Measurements from ENCODE around the gene ERBB4. TPM values are rescaled to one million over a fixed set of nuclear protein-coding genes. Genes with fewer than 3 reads are reported as not detected.

The ERBB4 gene
- under 0.01 TPM in 1 of 2 replicates, not detected in the other for total RNA-seq (2014; rRNA removed; shearing (Covaris generic))

DNA sequence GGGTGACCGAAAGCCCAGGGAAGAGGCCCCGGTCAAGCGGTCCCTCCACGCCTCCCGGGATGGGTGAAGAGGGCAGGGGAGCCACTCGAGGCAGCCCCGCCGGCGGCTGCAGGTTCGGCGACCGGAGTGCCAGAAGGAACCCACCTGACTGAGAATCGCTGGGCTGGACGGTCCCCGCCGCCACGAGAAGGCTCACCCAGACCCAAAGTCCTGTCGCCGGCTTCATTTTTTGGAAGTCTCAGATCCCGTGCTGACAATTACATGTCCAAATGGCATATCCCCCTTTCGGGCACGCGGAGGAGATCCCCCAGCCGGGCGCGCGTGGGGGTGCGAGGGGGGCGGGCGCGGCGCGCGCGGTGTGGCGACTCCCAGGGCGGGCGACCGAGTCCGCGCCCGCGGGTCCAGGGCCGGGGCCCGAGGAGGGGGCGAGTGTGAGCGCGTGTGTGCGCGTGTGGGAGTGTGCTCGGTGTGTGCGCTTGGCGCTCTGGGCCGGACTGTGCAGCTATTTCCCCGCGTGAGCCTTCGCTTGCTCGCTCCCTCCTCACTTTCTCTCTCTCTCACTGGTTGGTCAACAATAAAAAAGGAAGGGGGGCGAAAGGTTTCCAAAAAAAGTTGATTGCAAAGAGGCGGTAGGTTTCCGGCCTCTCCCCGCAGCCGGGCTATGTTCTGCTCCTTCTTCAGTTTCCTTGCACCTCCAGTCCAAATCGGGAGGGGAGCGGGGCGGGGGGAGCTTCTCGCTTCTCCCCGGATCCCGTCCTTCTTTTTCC lies at the start of gene ERBB4:
Gene ERBB4, minus strand, starts transcription at position 498 of the 767 bp plus-strand sequence. Its CDS starts 272 bp downstream, at position 226.
- Histone ChIP-seq H3K4me1 (replicated peaks) (peaks cover 13% of the 10 kb centered on the region), H3K27me3 (replicated peaks) (peaks cover 48% of the 10 kb centered on the region), H3K4me3 (peak within 1 kb of the TSS; percentile 26), H3K36me3 (no peaks in the 10 kb centered on the region), H3K27ac (no peak within 1 kb of the TSS), H3K9me3 (replicated peaks) (no peaks in the 10 kb centered on the region)
- peak in 1 of 2 experiments; percentile 7 for DNase-seq (ENCODE audit: low read depth in 1 of 2, low spot score in 2 of 2)

GRCh38 chr2:212580117-212580516 lies 41.5 kb upstream of the ERBB4 start:
- H3K4me1 ChIP-seq (replicated peaks), result no peaks in the 10 kb centered on the region
- no peaks in the 10 kb centered on the region for H3K9me3 ChIP-seq (replicated peaks)
- no peak overlapping the region for H3K4me3 ChIP-seq
- H3K27ac ChIP-seq, result no peak overlapping the region
- H3K27me3 ChIP-seq (replicated peaks), result no peaks in the 10 kb centered on the region
- H3K36me3 ChIP-seq, result no peaks in the 10 kb centered on the region
- DNase-seq (ENCODE audit: low read depth in 1 of 2, low spot score in 2 of 2), result no peak

GRCh38 chr2:212556296-212556695 lies 17.7 kb upstream of the ERBB4 start:
- Histone ChIP-seq H3K27ac (no peak overlapping the region), H3K4me3 (no peak overlapping the region), H3K4me1 (replicated peaks) (no peaks in the 10 kb centered on the region), H3K9me3 (replicated peaks) (no peaks in the 10 kb centered on the region), H3K36me3 (no peaks in the 10 kb centered on the region), H3K27me3 (replicated peaks) (no peaks in the 10 kb centered on the region)
- no peak for DNase-seq (ENCODE audit: low read depth in 1 of 2, low spot score in 2 of 2)

DNA sequence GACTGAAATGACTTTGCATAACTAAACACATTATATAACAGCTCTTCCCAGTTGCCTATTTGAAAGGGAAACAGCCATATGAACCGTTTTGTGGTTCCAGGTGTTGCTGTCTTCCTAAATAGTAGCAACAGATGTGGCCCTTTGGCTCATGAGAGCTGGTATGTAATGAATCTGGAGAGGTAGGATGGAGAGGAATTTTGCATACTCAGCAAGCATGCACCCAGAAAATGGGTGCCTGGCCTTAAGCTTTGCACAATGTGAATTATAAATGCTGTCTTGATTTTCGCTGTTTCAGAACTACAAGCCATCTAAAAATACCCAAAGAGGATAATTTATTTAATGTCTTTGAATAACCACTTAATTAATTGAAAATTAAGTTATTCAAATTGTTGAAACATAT lies 15.6 kb upstream of the ERBB4 start:
- no peak overlapping the region for H3K4me3 ChIP-seq
- no peak overlapping the region for H3K27ac ChIP-seq
- no peaks in the 10 kb centered on the region for H3K36me3 ChIP-seq
- H3K9me3 ChIP-seq (replicated peaks), result no peaks in the 10 kb centered on the region
- no peaks in the 10 kb centered on the region for H3K4me1 ChIP-seq (replicated peaks)
- no peak for DNase-seq (ENCODE audit: low read depth in 1 of 2, low spot score in 2 of 2)
- H3K27me3 ChIP-seq (replicated peaks), result no peaks in the 10 kb centered on the region

- DNase-seq (ENCODE audit: low read depth in 1 of 2, low spot score in 2 of 2), result no peak
- Histone ChIP-seq H3K36me3 (no peaks in the 10 kb centered on the region), H3K27ac (no peak overlapping the region), H3K4me3 (no peak overlapping the region), H3K9me3 (replicated peaks) (no peaks in the 10 kb centered on the region), H3K4me1 (replicated peaks) (no peaks in the 10 kb centered on the region), H3K27me3 (replicated peaks) (no peaks in the 10 kb centered on the region)
Observed at GRCh38 chr2:212549941-212550340, 11.3 kb upstream of the ERBB4 start.

- no peak for DNase-seq (ENCODE audit: low read depth in 1 of 2, low spot score in 2 of 2)
- no peaks in the 10 kb centered on the region; the same call in 1 of the 2 replicates for H3K27me3 ChIP-seq (replicated peaks)
Observed at GRCh38 chr2:212549463-212549862, 10.9 kb upstream of the ERBB4 start.

DNA sequence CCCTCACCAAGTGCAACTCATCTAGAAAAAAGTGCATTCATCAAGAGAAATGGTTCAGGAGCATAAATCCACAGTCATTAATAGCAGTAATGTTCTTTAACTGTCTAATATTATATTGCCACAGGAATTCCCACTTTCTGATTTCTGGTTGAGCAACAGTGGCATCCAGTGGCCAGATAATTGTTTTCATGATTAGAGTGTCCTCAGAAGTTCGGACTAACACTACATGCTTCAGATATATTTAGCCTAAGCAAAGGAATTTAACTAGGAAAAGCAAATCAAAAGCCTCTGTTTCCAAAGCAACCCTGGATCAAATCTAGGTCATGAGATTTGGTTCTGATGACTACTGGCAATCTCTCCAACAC lies 9.8 kb upstream of the ERBB4 start:
- Histone ChIP-seq H3K36me3 (no peaks in the 10 kb centered on the region), H3K27me3 (replicated peaks) (no peaks in the 10 kb centered on the region; the same call in 1 of the 2 replicates), H3K4me1 (replicated peaks) (no peaks in the 10 kb centered on the region), H3K9me3 (replicated peaks) (no peaks in the 10 kb centered on the region), H3K27ac (no peak overlapping the region), H3K4me3 (no peak overlapping the region)
- DNase-seq (ENCODE audit: low read depth in 1 of 2, low spot score in 2 of 2), result no peak

More at GRCh38 chr2:212549463-212549862, 10.9 kb upstream of the ERBB4 start:
- no peak overlapping the region for H3K27ac ChIP-seq
- no peaks in the 10 kb centered on the region for H3K4me1 ChIP-seq (replicated peaks)
- H3K4me3 ChIP-seq, result no peak overlapping the region
- H3K9me3 ChIP-seq (replicated peaks), result no peaks in the 10 kb centered on the region
- no peaks in the 10 kb centered on the region for H3K36me3 ChIP-seq

DNA sequence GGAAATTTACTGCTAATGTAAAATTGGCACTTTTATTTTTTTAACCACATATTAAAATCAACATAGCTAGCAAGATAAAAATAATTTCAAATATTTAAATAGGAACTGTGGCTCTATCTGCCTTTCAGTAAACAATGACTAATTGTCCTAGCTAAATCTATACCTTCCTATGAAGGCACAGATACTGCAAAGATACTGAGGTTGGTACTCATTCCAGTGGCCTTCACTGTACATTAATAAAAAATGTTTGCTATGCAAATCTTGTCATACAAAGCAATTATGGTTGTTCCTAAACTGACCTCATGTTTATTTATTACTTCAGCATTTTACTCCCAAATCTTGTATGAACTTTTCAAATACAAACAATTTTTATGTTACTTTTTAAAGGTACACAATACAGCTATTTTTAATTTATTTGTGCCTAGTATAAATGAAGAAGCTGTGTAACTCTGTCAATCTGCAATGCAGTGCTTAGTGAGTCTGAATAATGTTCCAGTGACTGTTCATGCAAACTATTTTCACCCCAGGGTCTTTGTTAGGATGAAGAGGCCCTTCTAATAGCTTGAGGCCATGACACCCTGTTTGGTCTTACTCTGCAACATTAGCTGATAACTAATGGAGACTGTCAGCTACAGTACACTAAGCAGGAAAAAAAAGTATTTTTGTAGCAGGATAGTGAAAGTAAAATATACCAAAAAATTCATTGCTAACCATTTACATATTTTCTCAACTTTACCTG lies 9.3 kb upstream of the ERBB4 start:
- DNase-seq (ENCODE audit: low read depth in 1 of 2, low spot score in 2 of 2), result no peak
- Histone ChIP-seq H3K27ac (no peak overlapping the region), H3K27me3 (replicated peaks) (no peaks in the 10 kb centered on the region; the same call in 1 of the 2 replicates), H3K4me3 (no peak overlapping the region), H3K4me1 (replicated peaks) (no peaks in the 10 kb centered on the region), H3K9me3 (replicated peaks) (no peaks in the 10 kb centered on the region), H3K36me3 (no peaks in the 10 kb centered on the region)

GRCh38 chr2:212546669-212547068 lies 8.1 kb upstream of the ERBB4 start:
- H3K27ac ChIP-seq, result no peak overlapping the region
- peaks cover 5% of the 10 kb centered on the region for H3K27me3 ChIP-seq (replicated peaks)
- no peaks in the 10 kb centered on the region for H3K4me1 ChIP-seq (replicated peaks)
- no peaks in the 10 kb centered on the region for H3K36me3 ChIP-seq
- H3K9me3 ChIP-seq (replicated peaks), result no peaks in the 10 kb centered on the region
- H3K4me3 ChIP-seq, result no peak overlapping the region
- DNase-seq (ENCODE audit: low read depth in 1 of 2, low spot score in 2 of 2), result no peak

DNA sequence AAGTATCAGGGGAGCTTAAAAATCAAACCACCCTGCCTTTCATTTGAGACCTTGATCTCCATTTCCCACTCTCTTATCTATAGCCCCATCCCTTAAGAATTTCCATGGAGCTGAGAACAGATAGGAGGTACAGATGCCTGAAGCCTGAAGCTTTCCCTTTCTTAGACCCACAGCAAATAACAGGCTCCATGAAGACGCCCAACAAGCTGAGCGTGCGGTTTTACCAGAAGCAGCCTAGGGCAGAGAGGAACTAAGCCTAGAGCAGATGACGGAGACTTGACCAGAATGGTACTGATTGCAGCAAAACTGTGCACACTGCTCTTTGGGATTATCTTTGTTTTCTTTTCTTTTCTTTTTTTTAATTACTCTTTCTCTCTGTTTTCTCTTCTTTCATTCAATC lies 1.7 kb upstream of the ERBB4 start:
- Histone ChIP-seq H3K4me3 (no peak overlapping the region), H3K36me3 (no peaks in the 10 kb centered on the region), H3K4me1 (replicated peaks) (peaks cover 13% of the 10 kb centered on the region), H3K27ac (no peak overlapping the region), H3K9me3 (replicated peaks) (no peaks in the 10 kb centered on the region), H3K27me3 (replicated peaks) (peaks cover 39% of the 10 kb centered on the region)
- DNase-seq (ENCODE audit: low read depth in 1 of 2, low spot score in 2 of 2), result no peak

DNA sequence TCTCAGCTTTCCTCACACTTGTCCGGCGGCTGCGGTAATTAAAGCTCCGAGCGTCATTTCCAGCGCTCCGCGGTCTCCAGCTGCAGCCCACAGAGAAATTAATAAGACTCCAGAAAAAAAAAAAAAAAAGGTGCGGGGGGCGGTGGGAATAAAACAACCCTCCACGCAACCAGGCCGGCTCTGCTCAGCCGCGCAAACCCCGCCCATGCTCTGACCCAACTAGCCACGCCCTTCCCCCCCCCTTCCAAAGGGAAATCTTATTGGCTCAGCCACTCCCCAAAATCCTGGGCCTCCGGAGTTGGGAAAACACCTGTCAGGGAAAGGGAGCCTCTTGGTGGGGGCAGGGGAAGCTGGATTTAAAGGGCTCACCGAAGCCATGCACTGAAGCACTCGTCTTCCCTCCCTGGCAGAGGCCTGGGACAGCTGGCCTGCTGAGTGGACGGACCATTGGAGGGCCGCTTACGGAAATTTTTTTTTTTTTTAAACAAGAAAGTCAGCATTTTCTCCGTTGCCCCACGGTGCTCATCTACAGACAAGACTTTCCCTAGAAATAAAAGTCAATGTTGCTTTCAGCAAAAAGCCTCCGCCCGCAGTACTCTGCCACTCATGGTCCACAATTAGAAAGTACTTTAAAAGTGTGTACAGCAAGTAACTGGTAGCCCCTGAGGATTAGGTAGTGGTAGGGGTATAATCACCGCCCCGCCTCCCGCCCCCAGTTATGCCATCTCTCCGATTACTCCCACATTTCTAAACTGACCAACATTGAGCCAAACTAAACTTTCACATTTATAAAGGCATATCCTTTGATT lies 674 bp upstream of the ERBB4 start:
- Histone ChIP-seq H3K27me3 (replicated peaks) (peaks cover 47% of the 10 kb centered on the region), H3K4me3 (peak overlapping the region; percentile 26), H3K36me3 (no peaks in the 10 kb centered on the region), H3K4me1 (replicated peaks) (peaks cover 13% of the 10 kb centered on the region), H3K9me3 (replicated peaks) (no peaks in the 10 kb centered on the region), H3K27ac (no peak overlapping the region)
- DNase-seq (ENCODE audit: low read depth in 1 of 2, low spot score in 2 of 2), result no peak

- Histone ChIP-seq H3K27me3 (replicated peaks) (peaks cover 51% of the 10 kb centered on the region), H3K9me3 (replicated peaks) (no peaks in the 10 kb centered on the region), H3K36me3 (no peaks in the 10 kb centered on the region), H3K27ac (no peak overlapping the region), H3K4me3 (no peak overlapping the region; the same call in 1 of the 2 replicates), H3K4me1 (replicated peaks) (peaks cover 13% of the 10 kb centered on the region)
- peak in 1 of 2 experiments; percentile 6 for DNase-seq (ENCODE audit: low read depth in 1 of 2, low spot score in 2 of 2)
Observed at GRCh38 chr2:212537726-212538304, 787 bp downstream of the ERBB4 start.
